T-helper 1 cell (primary cell): ENCODE measurements around the gene DAP.
"Not testable (repeated sequence)": the region's sequence is repeated elsewhere in the genome, so short reads cannot be mapped to it uniquely, and the experiment has no call there.

Experiments
- DNase-seq, 5 donors: peaks; one replicate each; pipeline ENCODE4 v3.0.0-alpha.2; 2012 to 2020

The DAP gene

GRCh38 chr5:10734037-10734709 is 26.9 kb downstream of the DAP start:
- DNase-seq, result no peak

GRCh38 chr5:10733426-10733825 is 27.6 kb downstream of the DAP start:
- DNase-seq, result no peak

GRCh38 chr5:10731913-10732312 is 29.1 kb downstream of the DAP start:
- DNase-seq, result no peak

GRCh38 chr5:10730043-10730351 is 31.0 kb downstream of the DAP start:
- DNase-seq, result no peak

GRCh38 chr5:10729320-10730042 is 31.6 kb downstream of the DAP start:
- DNase-seq, result no peak

- DNase-seq, result no peak
Measured at GRCh38 chr5:10728679-10729078, 32.4 kb downstream of the DAP start.

GRCh38 chr5:10727861-10728260 is 33.2 kb downstream of the DAP start:
- DNase-seq, result no peak

GRCh38 chr5:10726913-10727517 is 34.0 kb downstream of the DAP start:
- no peak for DNase-seq

GRCh38 chr5:10726179-10726912 is 34.7 kb downstream of the DAP start:
- no peak for DNase-seq

- no peak for DNase-seq
Measured at GRCh38 chr5:10725636-10726035, 35.4 kb downstream of the DAP start.

- no peak for DNase-seq
Measured at GRCh38 chr5:10724781-10725507, 36.1 kb downstream of the DAP start.

GRCh38 chr5:10723514-10723913 is 37.5 kb downstream of the DAP start:
- no peak for DNase-seq

- DNase-seq, result not testable (repeated sequence)
Measured at GRCh38 chr5:10720766-10721165, 40.3 kb downstream of the DAP start.

GRCh38 chr5:10719965-10720364 is 41.1 kb downstream of the DAP start:
- no peak for DNase-seq

GRCh38 chr5:10718617-10719016 is 42.4 kb downstream of the DAP start:
- DNase-seq, result not testable (repeated sequence)

GRCh38 chr5:10716825-10717224 is 44.2 kb downstream of the DAP start:
- DNase-seq, result not testable (repeated sequence)

- no peak for DNase-seq
Measured at GRCh38 chr5:10715605-10716290, 45.3 kb downstream of the DAP start.

GRCh38 chr5:10712574-10713366 is 48.3 kb downstream of the DAP start:
- no peak for DNase-seq

- DNase-seq, result no peak
Measured at GRCh38 chr5:10711562-10711961, 49.5 kb downstream of the DAP start.

GRCh38 chr5:10710513-10711128 is 50.4 kb downstream of the DAP start:
- no peak for DNase-seq

- DNase-seq, result no peak
Measured at GRCh38 chr5:10709933-10710332, 51.1 kb downstream of the DAP start.
